Right lobe of liver (tissue), 6 donors: ENCODE data around the gene RCAN3. TPM values are rescaled to one million over a fixed set of nuclear protein-coding genes. Genes with fewer than 3 reads are reported as not detected.

Source experiments
- ATAC-seq, 4 donors: fragments of 200-7000 bp; cut with Tn5 transposase; one replicate each; pipeline ENCODE4 v1.9.1; 2020; ENCODE audit warnings: mild to moderate bottlenecking in 4 of 4, moderate library complexity in 4 of 4
- DNase-seq, 3 donors: peaks; one replicate each; pipeline ENCODE4 v3.0.0-alpha.2; 2020
- H3K27ac ChIP-seq, 3 donors: fragments of 200-600 bp; one replicate each; pipeline ENCODE4 v1.8.0; 2022
- H3K27me3 ChIP-seq, 2 donors: fragments of 200-600 bp; one replicate each; pipeline ENCODE4 v1.8.0; 2022
- H3K36me3 ChIP-seq, 4 donors: fragments of 200-600 bp; sonication (generic) in 1 of 4; one replicate each; pipeline versions ENCODE4 v1.5.1 to v1.8.0; 2017 to 2022; ENCODE audit warnings: control low read depth in 1 of 4
- H3K4me1 ChIP-seq, 4 donors: fragments of 200-600 bp; sonication (generic) in 1 of 4; one replicate each; pipeline versions ENCODE4 v1.5.1 to v1.8.0; 2017 to 2022; ENCODE audit warnings: control low read depth in 1 of 4
- H3K4me3 ChIP-seq, 3 donors: fragments of 200-600 bp; one replicate each; pipeline ENCODE4 v1.8.0; 2022
- H3K9me3 ChIP-seq, 4 donors: fragments of 200-600 bp; sonication (generic) in 1 of 4; one replicate each; pipeline versions ENCODE4 v1.5.1 to v1.8.0; 2017 to 2022; ENCODE audit warnings: control low read depth in 1 of 4
- CTCF ChIP-seq, 4 donors: fragments of 200-600 bp in 3 of 4; fragments of 450-650 bp in 1 of 4; IDR thresholded peaks; one replicate each; pipeline versions ENCODE4 v1.5.1 to v1.8.0; 2016 to 2022; ENCODE audit warnings: antibody characterized with exemption in 4 of 4, mild to moderate bottlenecking in 2 of 4
- POLR2A ChIP-seq: fragments of 450-650 bp; IDR thresholded peaks from one replicate; pipeline ENCODE4 v1.6.1; 2017; ENCODE audit warnings: antibody characterized with exemption, mild to moderate bottlenecking
- WGBS: methylation state at CpG from one replicate; pipeline ENCODE4 v1.1.6; 2018; ENCODE audit warnings: low coverage, low lambda C conversion rate; ENCODE audit not compliant: insufficient coverage; ENCODE audit errors: missing lambda C conversion rate; 5-methylcytosine and 5-hydroxymethylcytosine counted together
- intact Hi-C, 2 donors: fragments of 100-400 bp; cut with DNase I; formaldehyde crosslinking; loops; one replicate each; pipeline versions ENCODE4 v1.11.2 to v1.14.1; 2022
- total RNA-seq, 6 experiments: library from RNA; depleted of rRNA in 2 of 6; stranded (reverse); fragments of >200 nt in 2 of 6; fragmentation: NEBNext Ultra II Directional in 3 of 6; extraction: Animal tissue kit (Norgen Biotek cat#: 25700) in 3 of 6; gene quantifications; one replicate each; pipeline versions ENCODE4 v1.1.0 to v1.2.4, GENCODE V29; 2016 to 2023
- donor health status: DM: no; HTN: yes; CAD: no.
- donor health status: DM: no; HTN: no; CAD: no.
- donor health status: DM: no; HTN: no; CAD: no.
- donor health status: DM: no; HTN: yes; CAD: no.
- donor health status: DM: no; HTN: yes; CAD: no.

RCAN3 gene
- total RNA-seq, 6 experiments from 2014 or later = 1.2 to 3.1 (median 2.1) TPM

GRCh38 chr1:24557220-24557619 lies 54.6 kb downstream of the RCAN3 start:
- H3K4me3 ChIP-seq = no peak overlapping the region
- no peak for DNase-seq
- H3K27ac ChIP-seq = no peak overlapping the region
- TF ChIP-seq CTCF (IDR thresholded peaks at IDR 0.05) (no peak), POLR2A (no peak)
- H3K4me1 ChIP-seq = peaks cover 0 to 8% (median 3%) of the 10 kb centered on the region in 4 donors
- ATAC-seq = no peak
- H3K27me3 ChIP-seq = no peaks in the 10 kb centered on the region
- H3K9me3 ChIP-seq = no peaks in the 10 kb centered on the region
- WGBS = 92% methylated on average over 4 of the region's 6 CpGs
- no peaks in the 10 kb centered on the region for H3K36me3 ChIP-seq
- intact Hi-C loops = loop anchor here in 1 of 2 donors (10.0 kb wide), 1 partner anchor 78 kb away; no protein-coding TSS in a partner anchor

DNA sequence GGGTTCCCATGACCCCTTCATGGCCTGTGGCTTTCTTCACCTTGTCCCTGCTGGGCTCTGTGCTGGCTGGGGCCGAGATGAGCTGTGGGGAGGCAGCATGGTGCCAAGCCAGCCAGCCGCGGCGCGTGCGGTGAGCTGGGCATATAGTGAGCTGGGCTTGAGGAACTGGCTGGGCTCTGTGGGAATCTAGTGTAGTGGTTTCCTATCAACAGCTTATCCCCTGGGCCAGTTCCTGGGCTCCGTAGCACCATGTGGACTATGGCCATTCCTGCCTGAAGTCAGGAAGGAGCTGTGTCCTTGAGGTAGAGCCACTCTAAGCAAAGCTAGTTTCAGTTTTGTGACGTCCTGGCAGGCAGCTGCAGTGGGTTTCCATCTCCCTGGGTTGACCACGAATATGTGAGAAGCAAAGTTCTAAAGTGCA lies 55.1 kb downstream of the RCAN3 start:
- Histone ChIP-seq H3K27me3 (no peaks in the 10 kb centered on the region), H3K4me3 (no peak overlapping the region), H3K27ac (no peak overlapping the region), H3K9me3 (no peaks in the 10 kb centered on the region), H3K36me3 (no peaks in the 10 kb centered on the region), H3K4me1 (peaks cover 0 to 4% (median under 1%) of the 10 kb centered on the region in 4 donors)
- DNase-seq (no peak), ATAC-seq (no peak)
- TF ChIP-seq POLR2A (no peak), CTCF (IDR thresholded peaks at IDR 0.05) (no peak)
- WGBS = 60% methylated on average over 1 of the region's 9 CpGs
- intact Hi-C loops = loop anchor here in 1 of 2 donors (10.0 kb wide), 1 partner anchor 77 kb away; no protein-coding TSS in a partner anchor

DNA sequence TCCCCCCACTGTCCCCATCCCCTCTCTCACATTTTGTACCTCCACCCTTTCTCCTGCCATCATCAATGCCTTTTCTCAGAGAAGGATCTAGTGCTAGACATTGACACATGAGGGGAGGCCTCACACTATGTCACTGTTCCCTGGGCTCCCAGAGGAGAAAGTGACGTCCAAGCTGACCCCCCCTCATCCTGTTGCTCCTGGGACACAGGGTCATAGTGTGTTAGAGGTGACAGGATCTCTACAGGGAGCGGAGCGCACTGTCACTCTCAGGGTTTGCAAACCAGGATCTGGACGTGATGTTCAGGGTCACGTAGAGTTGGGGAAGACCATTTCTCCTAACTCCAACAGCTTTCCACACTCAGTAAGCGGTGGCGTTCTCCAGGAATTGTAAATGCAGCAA lies 55.8 kb downstream of the RCAN3 start:
- intact Hi-C loops = loop anchor here in 1 of 2 donors (10.0 kb wide), 1 partner anchor 76 kb away; no protein-coding TSS in a partner anchor
- Histone ChIP-seq H3K27me3 (no peaks in the 10 kb centered on the region), H3K4me1 (peaks cover 0 to 4% (median 0%) of the 10 kb centered on the region in 4 donors), H3K36me3 (no peaks in the 10 kb centered on the region), H3K4me3 (no peak overlapping the region), H3K27ac (no peak overlapping the region), H3K9me3 (no peaks in the 10 kb centered on the region)
- ATAC-seq (no peak), DNase-seq (no peak)
- TF ChIP-seq CTCF (IDR thresholded peaks at IDR 0.05) = no peak
- TF ChIP-seq POLR2A = no peak
- 74% methylated on average over 7 of the region's 7 CpGs for WGBS

DNA sequence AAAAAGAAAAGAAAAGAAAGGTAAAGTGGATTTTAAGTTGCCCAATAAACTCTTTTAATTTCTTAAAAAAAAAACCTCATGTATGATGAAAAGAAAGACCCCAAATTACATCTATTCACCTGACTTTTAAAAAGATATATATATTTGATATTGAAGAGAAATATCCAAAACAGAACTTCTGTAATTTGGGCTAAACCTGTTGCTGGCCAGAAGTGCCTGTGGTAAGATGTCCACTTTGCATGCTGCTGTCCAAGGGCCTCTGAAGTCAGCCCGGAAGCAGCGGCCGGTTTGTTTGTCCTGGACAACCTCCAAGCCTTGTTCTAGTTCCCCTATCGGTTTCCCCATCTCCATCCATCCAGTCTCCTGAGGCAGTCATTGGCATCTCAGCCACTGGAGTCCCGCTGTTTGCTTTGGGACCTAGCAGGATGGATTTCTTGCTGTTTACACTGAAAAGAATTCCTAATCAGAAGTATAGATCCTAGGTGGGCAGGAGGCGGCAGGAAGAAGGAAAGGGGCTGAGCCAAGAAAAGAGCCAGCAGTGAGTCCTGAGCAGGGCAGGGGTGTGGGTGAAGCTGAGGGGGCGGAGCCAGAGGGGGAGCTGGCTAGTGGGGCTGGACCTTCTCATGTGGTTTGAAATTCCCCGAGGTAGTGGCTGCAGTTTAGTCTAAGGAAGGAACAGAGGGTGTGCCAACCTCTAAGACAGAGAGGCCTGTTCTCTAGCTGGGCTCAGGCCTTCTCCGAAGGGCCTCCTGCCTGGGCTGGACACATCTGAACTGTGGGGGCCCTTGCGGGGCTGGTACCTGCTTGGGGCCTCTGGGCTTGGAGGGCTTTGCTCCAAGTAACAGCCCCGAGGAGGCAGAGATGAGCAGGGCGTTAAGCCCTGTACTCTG lies 56.5 kb downstream of the RCAN3 start:
- Histone ChIP-seq H3K36me3 (no peaks in the 10 kb centered on the region), H3K4me3 (no peak overlapping the region), H3K4me1 (peaks cover 0 to 4% (median 0%) of the 10 kb centered on the region in 4 donors), H3K9me3 (no peaks in the 10 kb centered on the region), H3K27ac (no peak overlapping the region), H3K27me3 (no peaks in the 10 kb centered on the region)
- ATAC-seq (peak; percentile 34 to 79 (median 63)), DNase-seq (peak in 2 of 3 donors; percentile 64 to 73)
- TF ChIP-seq CTCF (IDR thresholded peaks at IDR 0.05) (no peak), POLR2A (no peak)
- 19% methylated on average over 7 of the region's 12 CpGs for WGBS
- intact Hi-C loops = loop anchor here in 1 of 2 donors (10.0 kb wide), 1 partner anchor 76 kb away; no protein-coding TSS in a partner anchor
